OCI-LY3 (cell line): ENCODE measurements around the gene SORCS1.

Experiments used
- H2AFZ ChIP-seq: fragments of 200-600, 300-600 bp; shearing (Covaris generic); 2 replicates; pipeline ENCODE4 v1.6.0; 2014; ENCODE audit warnings: antibody characterized with exemption, low read depth, low read length
- H3K27ac ChIP-seq: fragments of 200-600, 300-600 bp; sonication (generic); 2 replicates; pipeline ENCODE4 v1.5.1; 2014; ENCODE audit warnings: mild to moderate bottlenecking, low read length, moderate library complexity, mixed read lengths
- H3K27me3 ChIP-seq: fragments of 200-600, 300-600 bp; sonication (generic); 2 replicates; pipeline ENCODE4 v1.6.1; 2014; ENCODE audit warnings: low read depth, low read length, mixed read lengths
- H3K36me3 ChIP-seq: fragments of 200-600, 300-600 bp; sonication (generic); replicated peaks from 2 replicates; pipeline ENCODE3; 2014; ENCODE audit warnings: low read depth, low read length, mixed read lengths
- H3K4me1 ChIP-seq: fragments of 300-600, 200-600 bp; sonication (generic); 2 replicates; pipeline ENCODE4 v1.6.1; 2014; ENCODE audit warnings: low read length, mixed read lengths
- H3K4me2 ChIP-seq: fragments of 200-600, 300-600 bp; sonication (generic); 2 replicates; pipeline ENCODE4 v1.6.1; 2014; ENCODE audit warnings: low read length, mixed read lengths
- H3K4me3 ChIP-seq: fragments of 300-600, 200-600 bp; sonication (generic); 2 replicates; pipeline ENCODE4 v1.5.1; 2014; ENCODE audit warnings: antibody characterized with exemption, mild to moderate bottlenecking, low read length, moderate library complexity
- H3K79me2 ChIP-seq: fragments of 300-600, 200-600 bp; shearing (Covaris generic); 2 replicates; pipeline ENCODE4 v1.6.1; 2014; ENCODE audit warnings: mild to moderate bottlenecking, low read length, mixed read lengths
- H3K9ac ChIP-seq: fragments of 300-600, 200-600 bp; shearing (Covaris generic); 2 replicates; pipeline ENCODE4 v1.6.0; 2014; ENCODE audit warnings: mild to moderate bottlenecking, low read length, moderate library complexity
- H3K9me3 ChIP-seq: fragments of 200-600, 300-600 bp; shearing (Covaris generic); 2 replicates; pipeline ENCODE4 v1.6.1; 2014; ENCODE audit warnings: low read length, mixed read lengths; ENCODE audit not compliant: insufficient read depth
- H4K20me1 ChIP-seq: fragments of 200-600, 300-600 bp; sonication (generic); 2 replicates; pipeline ENCODE4 v1.6.1; 2016; ENCODE audit warnings: low read length, mixed read lengths; ENCODE audit not compliant: insufficient read depth
- EZH2phosphoT487 ChIP-seq: fragments of 200-600 bp; shearing (Covaris generic); IDR thresholded peaks from 2 replicates; pipeline ENCODE4 v1.6.1; 2018; ENCODE audit warnings: antibody characterized with exemption, mixed run types, low read depth
- TF ChIP-seq, protein P1 (sequence below): fragments of 200-600, 300-600 bp; sonication (generic); IDR thresholded peaks from 2 replicates; pipeline ENCODE4 v1.5.1; 2014; ENCODE audit warnings: antibody characterized with exemption, low read length, low read depth

SORCS1 gene

DNA sequence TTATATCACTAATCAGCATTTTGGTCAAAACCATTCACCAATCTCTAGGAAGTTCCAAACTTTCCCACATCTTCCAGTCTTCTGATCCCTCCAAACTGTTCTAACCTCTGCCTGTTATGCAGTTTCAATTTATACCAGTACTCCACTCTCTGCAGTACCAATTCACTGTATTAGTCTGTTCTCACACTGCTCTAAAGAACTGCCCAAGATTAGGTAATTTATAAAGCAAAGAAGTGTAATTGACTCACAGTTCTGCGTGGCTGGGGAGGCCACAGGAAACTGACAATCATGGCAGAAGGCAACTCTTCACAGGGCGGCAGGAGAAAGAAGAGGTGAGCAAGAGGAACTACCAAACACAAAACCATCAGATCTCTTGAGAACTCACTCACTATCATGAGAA is 374.9 kb downstream of the SORCS1 start:
- 0 out of 2 replicates have a peak, but pooled peaks cover 4% of the 10 kb centered on the region for H3K4me1 ChIP-seq
- no peak overlapping the region for H3K27ac ChIP-seq
- no peaks in the 10 kb centered on the region for H4K20me1 ChIP-seq
- H3K4me3 ChIP-seq = no peak overlapping the region
- no peaks in the 10 kb centered on the region for H3K79me2 ChIP-seq
- no peaks in the 10 kb centered on the region for H3K36me3 ChIP-seq
- peaks cover 8% of the 10 kb centered on the region; the same call in 1 of the 2 replicates for H3K27me3 ChIP-seq
- no peak overlapping the region for H2AFZ ChIP-seq
- H3K9me3 ChIP-seq = no peaks in the 10 kb centered on the region
- H3K9ac ChIP-seq = no peak overlapping the region
- TF ChIP-seq, protein P1, sequence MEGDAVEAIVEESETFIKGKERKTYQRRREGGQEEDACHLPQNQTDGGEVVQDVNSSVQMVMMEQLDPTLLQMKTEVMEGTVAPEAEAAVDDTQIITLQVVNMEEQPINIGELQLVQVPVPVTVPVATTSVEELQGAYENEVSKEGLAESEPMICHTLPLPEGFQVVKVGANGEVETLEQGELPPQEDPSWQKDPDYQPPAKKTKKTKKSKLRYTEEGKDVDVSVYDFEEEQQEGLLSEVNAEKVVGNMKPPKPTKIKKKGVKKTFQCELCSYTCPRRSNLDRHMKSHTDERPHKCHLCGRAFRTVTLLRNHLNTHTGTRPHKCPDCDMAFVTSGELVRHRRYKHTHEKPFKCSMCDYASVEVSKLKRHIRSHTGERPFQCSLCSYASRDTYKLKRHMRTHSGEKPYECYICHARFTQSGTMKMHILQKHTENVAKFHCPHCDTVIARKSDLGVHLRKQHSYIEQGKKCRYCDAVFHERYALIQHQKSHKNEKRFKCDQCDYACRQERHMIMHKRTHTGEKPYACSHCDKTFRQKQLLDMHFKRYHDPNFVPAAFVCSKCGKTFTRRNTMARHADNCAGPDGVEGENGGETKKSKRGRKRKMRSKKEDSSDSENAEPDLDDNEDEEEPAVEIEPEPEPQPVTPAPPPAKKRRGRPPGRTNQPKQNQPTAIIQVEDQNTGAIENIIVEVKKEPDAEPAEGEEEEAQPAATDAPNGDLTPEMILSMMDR = no peak
- no peak for TF ChIP-seq EZH2phosphoT487
- H3K4me2 ChIP-seq = no peak overlapping the region

GRCh38 chr10:106788982-106789381 is 375.5 kb downstream of the SORCS1 start:
- Histone ChIP-seq H2AFZ (no peak overlapping the region), H3K4me2 (no peak overlapping the region), H3K27me3 (peaks cover 8% of the 10 kb centered on the region; the same call in 1 of the 2 replicates), H3K27ac (no peak overlapping the region), H3K9me3 (no peaks in the 10 kb centered on the region), H3K9ac (no peak overlapping the region), H3K36me3 (no peaks in the 10 kb centered on the region), H3K79me2 (no peaks in the 10 kb centered on the region), H3K4me3 (no peak overlapping the region), H4K20me1 (no peaks in the 10 kb centered on the region), H3K4me1 (0 out of 2 replicates have a peak, but pooled peaks cover 4% of the 10 kb centered on the region)
- TF ChIP-seq, protein P1 = no peak
- no peak for TF ChIP-seq EZH2phosphoT487

DNA sequence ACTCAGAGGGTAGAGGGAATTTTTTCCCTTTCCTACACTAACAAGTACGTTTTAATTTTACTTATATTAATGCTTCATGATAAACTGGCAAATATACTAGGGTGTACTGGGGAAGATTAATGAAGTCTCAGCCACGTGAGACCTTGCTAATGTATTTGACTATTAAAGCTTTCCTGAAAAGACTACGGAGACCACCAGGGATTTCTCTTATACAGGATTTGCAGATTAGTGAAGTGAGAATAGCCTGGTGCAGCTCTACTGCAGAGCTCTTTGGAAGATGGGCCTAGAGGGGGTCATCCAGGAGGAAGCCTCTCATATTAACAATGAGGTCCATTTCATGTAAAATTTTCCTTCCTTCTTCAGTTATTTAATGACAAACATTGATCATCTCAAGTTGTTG is 379.0 kb downstream of the SORCS1 start:
- TF ChIP-seq, protein P1 = no peak
- no peak for TF ChIP-seq EZH2phosphoT487

GRCh38 chr10:106780632-106781031 is 383.9 kb downstream of the SORCS1 start:
- H3K4me1 ChIP-seq = peaks cover 9% of the 10 kb centered on the region
- H2AFZ ChIP-seq = no peak overlapping the region
- no peak overlapping the region for H3K9ac ChIP-seq
- TF ChIP-seq EZH2phosphoT487 = no peak
- TF ChIP-seq, protein P1 = no peak
- no peaks in the 10 kb centered on the region for H3K36me3 ChIP-seq
- H3K79me2 ChIP-seq = no peaks in the 10 kb centered on the region
- H3K4me3 ChIP-seq = no peak overlapping the region
- no peaks in the 10 kb centered on the region for H3K9me3 ChIP-seq
- H3K27ac ChIP-seq = no peak overlapping the region
- no peaks in the 10 kb centered on the region for H4K20me1 ChIP-seq
- H3K27me3 ChIP-seq = 0 out of 2 replicates have a peak, but pooled peaks cover 4% of the 10 kb centered on the region
- peak overlapping the region; percentile 17; the same call in 1 of the 2 replicates for H3K4me2 ChIP-seq

More for the DNA sequence above, 379.0 kb downstream of the SORCS1 start:
- H3K9me3 ChIP-seq = no peaks in the 10 kb centered on the region
- no peak overlapping the region for H3K4me2 ChIP-seq
- no peaks in the 10 kb centered on the region for H3K79me2 ChIP-seq
- no peaks in the 10 kb centered on the region for H3K27me3 ChIP-seq
- H3K4me3 ChIP-seq = no peak overlapping the region
- no peak overlapping the region for H3K9ac ChIP-seq
- H3K27ac ChIP-seq = no peak overlapping the region
- H4K20me1 ChIP-seq = no peaks in the 10 kb centered on the region
- peaks cover 8% of the 10 kb centered on the region for H3K4me1 ChIP-seq
- no peak overlapping the region for H2AFZ ChIP-seq
- H3K36me3 ChIP-seq = no peaks in the 10 kb centered on the region
